Transverse colon (tissue), 4 donors: ENCODE data around the gene DHX57. TPM values are rescaled to one million over a fixed set of nuclear protein-coding genes. Genes with fewer than 3 reads are reported as not detected.
"Not testable (repeated sequence)": the region's sequence is repeated elsewhere in the genome, so short reads cannot be mapped to it uniquely, and the experiment has no call there.

Source experiments
- DNase-seq: peaks from one replicate; pipeline ENCODE4 v3.0.0-alpha.2; 2019
- H3K27ac ChIP-seq, 4 donors: fragments of 200-600 bp; sonication (generic); 2 replicates each; pipeline ENCODE4 v1.5.1; 2016 to 2018; ENCODE audit warnings: inconsistent platforms in 4 of 4
- H3K27me3 ChIP-seq: fragments of 200-600 bp; sonication (generic); 2 replicates; pipeline ENCODE4 v1.5.1; 2017; ENCODE audit warnings: inconsistent platforms
- H3K36me3 ChIP-seq, 4 donors: fragments of 200-600 bp; sonication (generic); 2 replicates each; pipeline ENCODE4 v1.5.1; 2017 to 2019; ENCODE audit warnings: inconsistent platforms in 4 of 4
- H3K4me1 ChIP-seq, 4 donors: fragments of 200-600 bp; sonication (generic); 2 replicates each; pipeline ENCODE4 v1.5.1; 2017 to 2020; ENCODE audit warnings: inconsistent platforms in 4 of 4
- H3K4me3 ChIP-seq, 4 donors: fragments of 200-600 bp; sonication (generic); 1 replicate in 1 of 4; 2 replicates in 3 of 4; pipeline versions ENCODE4 v1.5.1 to v1.6.1; 2017 to 2019; ENCODE audit warnings: inconsistent platforms in 4 of 4
- H3K9me3 ChIP-seq, 2 donors: fragments of 200-600 bp; sonication (generic); 2 replicates each; pipeline ENCODE4 v1.5.1; 2017 to 2019; ENCODE audit warnings: inconsistent platforms in 2 of 2
- CTCF ChIP-seq, 5 experiments: fragments of 200-600 bp in 3 of 5; fragments of 450-650 bp in 2 of 5; sonication (generic) in 3 of 5; IDR thresholded peaks; 1 replicate in 2 of 5; 2 replicates in 3 of 5; pipeline ENCODE4 v1.5.1; 2016 to 2017; ENCODE audit warnings: antibody characterized with exemption in 5 of 5, inconsistent platforms in 3 of 5, mild to moderate bottlenecking in 2 of 5, moderate library complexity in 1 of 5
- EP300 ChIP-seq: sonication (generic); formaldehyde crosslinking; IDR thresholded peaks from one replicate; pipeline ENCODE4 v1.6.1; 2017; ENCODE audit warnings: antibody characterized with exemption, low read depth
- POLR2A ChIP-seq: fragments of 450-650 bp; IDR thresholded peaks from one replicate; pipeline ENCODE4 v1.6.1; 2016; ENCODE audit warnings: antibody characterized with exemption, mild to moderate bottlenecking, moderate library complexity
- POLR2AphosphoS5 ChIP-seq, 3 donors: sonication (generic); formaldehyde crosslinking; IDR thresholded peaks; one replicate each; pipeline ENCODE4 v1.6.1; 2016; ENCODE audit warnings: antibody characterized with exemption in 3 of 3
- WGBS, 2 donors: methylation state at CpG; one replicate each; pipeline ENCODE4 v1.1.5; 2018; ENCODE audit warnings: low coverage in 1 of 2; 5-methylcytosine and 5-hydroxymethylcytosine counted together
- in situ Hi-C, 4 donors: fragments of 200-750 bp; cut with MboI; loops; one replicate each; pipeline versions ENCODE4 v1.15.0 to v1.15.1; 2017; ENCODE audit warnings: low sequenced_read_pairs in 3 of 4, low pct_ligation_motif_present in 1 of 4, low pct_unique_long_range_greater_than_20kb in 1 of 4
- intact Hi-C: fragments of 100-400 bp; cut with DNase I; formaldehyde crosslinking; loops from one replicate; pipeline ENCODE4 v1.15.1; 2023; ENCODE audit warnings: low total_unique reads
- total RNA-seq, 4 donors: library from RNA; depleted of rRNA; stranded (reverse); fragments of >200 nt; gene quantifications; one replicate each; pipeline ENCODE4 v1.1.0, GENCODE V29; 2016

The DHX57 gene
- total RNA-seq, 4 donors from 2014 or later: 1.5 to 29.7 (median 10.6) TPM

- Histone ChIP-seq H3K27ac (no peak overlapping the region), H3K4me1 (peaks cover 0 to 6% (median 0%) of the 10 kb centered on the region in 4 donors), H3K4me3 (no peak overlapping the region), H3K9me3 (no peaks in the 10 kb centered on the region), H3K36me3 (peaks cover 0 to under 1% (median 0%) of the 10 kb centered on the region in 4 donors), H3K27me3 (no peaks in the 10 kb centered on the region)
- WGBS, 2 donors: 64 to 68% methylated on average over 2 of the region's 2 CpGs
- no peak for DNase-seq
- no peak for TF ChIP-seq POLR2AphosphoS5 (IDR thresholded peaks at IDR 0.05)
- TF ChIP-seq EP300: no peak
- no peak for TF ChIP-seq CTCF (IDR thresholded peaks at IDR 0.05)
- TF ChIP-seq POLR2A: no peak
- intact Hi-C loops: no loop called here
- in situ Hi-C loops: no loop called here
Observed at GRCh38 chr2:38806015-38806732, 69.6 kb downstream of the DHX57 start.

GRCh38 chr2:38797953-38798352 is 77.8 kb downstream of the DHX57 start:
- no peak for TF ChIP-seq POLR2A
- no peak for TF ChIP-seq EP300
- no peak for TF ChIP-seq POLR2AphosphoS5 (IDR thresholded peaks at IDR 0.05)
- TF ChIP-seq CTCF (IDR thresholded peaks at IDR 0.05): no peak
- in situ Hi-C loops: no loop called here
- Histone ChIP-seq H3K4me1 (peaks cover 0 to 14% (median 6%) of the 10 kb centered on the region in 4 donors), H3K4me3 (no peak overlapping the region), H3K9me3 (no peaks in the 10 kb centered on the region), H3K27me3 (no peaks in the 10 kb centered on the region), H3K27ac (no peak overlapping the region), H3K36me3 (no peaks in the 10 kb centered on the region)
- DNase-seq: no peak
- WGBS, 2 donors: 84% methylated on average over 3 of the region's 3 CpGs; no CpG with 5 or more reads in 1 of the 2 donors
- intact Hi-C loops: no loop called here

GRCh38 chr2:38797250-38797676 is 78.5 kb downstream of the DHX57 start:
- H3K4me1 ChIP-seq: peaks cover 0 to 14% (median 6%) of the 10 kb centered on the region in 4 donors
- in situ Hi-C loops (no loop called here), intact Hi-C loops (no loop called here)
- no peaks in the 10 kb centered on the region for H3K27me3 ChIP-seq
- H3K27ac ChIP-seq: no peak overlapping the region
- no peak for DNase-seq
- H3K9me3 ChIP-seq: no peaks in the 10 kb centered on the region
- H3K36me3 ChIP-seq: no peaks in the 10 kb centered on the region
- H3K4me3 ChIP-seq: no peak overlapping the region
- WGBS, 2 donors: 77 to 91% methylated on average over 3 to 10 of the region's 10 CpGs
- no peak for TF ChIP-seq POLR2A
- no peak for TF ChIP-seq CTCF (IDR thresholded peaks at IDR 0.05)
- TF ChIP-seq POLR2AphosphoS5 (IDR thresholded peaks at IDR 0.05): no peak
- TF ChIP-seq EP300: no peak

- H3K9me3 ChIP-seq, H3K27ac ChIP-seq, in situ Hi-C loops, intact Hi-C loops, H3K4me3 ChIP-seq, DNase-seq, H3K36me3 ChIP-seq, H3K27me3 ChIP-seq: not testable (repeated sequence)
- WGBS, 2 donors: 75 to 87% methylated on average over 4 to 7 of the region's 7 CpGs
- H3K4me1 ChIP-seq: peaks cover 0 to 22% (median 9%) of the 10 kb centered on the region in 4 donors
Observed at GRCh38 chr2:38795016-38795415, 80.7 kb downstream of the DHX57 start.
